ENCODE results near the gene SMIM28.

- TF ChIP-seq GLIS3 (CRISPR knock-in tag; IDR thresholded peaks at IDR 0.05) (no peak), ZFP3 (CRISPR knock-in tag; IDR thresholded peaks at IDR 0.05) (no peak), TCF4 (CRISPR knock-in tag; IDR thresholded peaks at IDR 0.05; ENCODE audit: borderline replicate concordance) (no peak), ZFP30 (CRISPR knock-in tag; IDR thresholded peaks at IDR 0.05) (no peak), CSDC2 (CRISPR knock-in tag; IDR thresholded peaks at IDR 0.05) (no peak), BACH2 (CRISPR knock-in tag; IDR thresholded peaks at IDR 0.05; ENCODE audit: borderline replicate concordance) (no peak), OSR1 (CRISPR knock-in tag; IDR thresholded peaks at IDR 0.05) (no peak), ISL1 (CRISPR knock-in tag; IDR thresholded peaks at IDR 0.05) (no peak), ARNTL (CRISPR knock-in tag; IDR thresholded peaks at IDR 0.05; ENCODE audit: borderline replicate concordance, low read depth) (no peak)
- TF ChIP-seq, protein P1, sequence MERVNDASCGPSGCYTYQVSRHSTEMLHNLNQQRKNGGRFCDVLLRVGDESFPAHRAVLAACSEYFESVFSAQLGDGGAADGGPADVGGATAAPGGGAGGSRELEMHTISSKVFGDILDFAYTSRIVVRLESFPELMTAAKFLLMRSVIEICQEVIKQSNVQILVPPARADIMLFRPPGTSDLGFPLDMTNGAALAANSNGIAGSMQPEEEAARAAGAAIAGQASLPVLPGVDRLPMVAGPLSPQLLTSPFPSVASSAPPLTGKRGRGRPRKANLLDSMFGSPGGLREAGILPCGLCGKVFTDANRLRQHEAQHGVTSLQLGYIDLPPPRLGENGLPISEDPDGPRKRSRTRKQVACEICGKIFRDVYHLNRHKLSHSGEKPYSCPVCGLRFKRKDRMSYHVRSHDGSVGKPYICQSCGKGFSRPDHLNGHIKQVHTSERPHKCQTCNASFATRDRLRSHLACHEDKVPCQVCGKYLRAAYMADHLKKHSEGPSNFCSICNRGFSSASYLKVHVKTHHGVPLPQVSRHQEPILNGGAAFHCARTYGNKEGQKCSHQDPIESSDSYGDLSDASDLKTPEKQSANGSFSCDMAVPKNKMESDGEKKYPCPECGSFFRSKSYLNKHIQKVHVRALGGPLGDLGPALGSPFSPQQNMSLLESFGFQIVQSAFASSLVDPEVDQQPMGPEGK (CRISPR knock-in tag; IDR thresholded peaks at IDR 0.05; ENCODE audit: borderline replicate concordance), result no peak
- TF ChIP-seq, protein P2, sequence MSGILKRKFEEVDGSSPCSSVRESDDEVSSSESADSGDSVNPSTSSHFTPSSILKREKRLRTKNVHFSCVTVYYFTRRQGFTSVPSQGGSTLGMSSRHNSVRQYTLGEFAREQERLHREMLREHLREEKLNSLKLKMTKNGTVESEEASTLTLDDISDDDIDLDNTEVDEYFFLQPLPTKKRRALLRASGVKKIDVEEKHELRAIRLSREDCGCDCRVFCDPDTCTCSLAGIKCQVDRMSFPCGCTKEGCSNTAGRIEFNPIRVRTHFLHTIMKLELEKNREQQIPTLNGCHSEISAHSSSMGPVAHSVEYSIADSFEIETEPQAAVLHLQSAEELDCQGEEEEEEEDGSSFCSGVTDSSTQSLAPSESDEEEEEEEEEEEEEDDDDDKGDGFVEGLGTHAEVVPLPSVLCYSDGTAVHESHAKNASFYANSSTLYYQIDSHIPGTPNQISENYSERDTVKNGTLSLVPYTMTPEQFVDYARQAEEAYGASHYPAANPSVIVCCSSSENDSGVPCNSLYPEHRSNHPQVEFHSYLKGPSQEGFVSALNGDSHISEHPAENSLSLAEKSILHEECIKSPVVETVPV (CRISPR knock-in tag; IDR thresholded peaks at IDR 0.05), result no peak
Observed at GRCh38 chr6:138343112-138343511, 34.6 kb upstream of the SMIM28 start.
